ENCODE results near the gene GNG2.
"Not testable (repeated sequence)": the region's sequence is repeated elsewhere in the genome, so short reads cannot be mapped to it uniquely, and the experiment has no call there.

The GNG2 gene

GRCh38 chr14:51894250-51894649 lies 33.8 kb downstream of the GNG2 start:
- no peak for DNase-seq (ENCODE audit: low spot score)

- no peak for DNase-seq (ENCODE audit: low spot score)
Observed at GRCh38 chr14:51895375-51895774, 35.0 kb downstream of the GNG2 start.

GRCh38 chr14:51897791-51898355 lies 37.5 kb downstream of the GNG2 start:
- DNase-seq (ENCODE audit: low spot score): no peak

GRCh38 chr14:51901475-51902024 lies 41.1 kb downstream of the GNG2 start:
- DNase-seq (ENCODE audit: low spot score): no peak

GRCh38 chr14:51905656-51906121 lies 45.3 kb downstream of the GNG2 start:
- not testable (repeated sequence) for DNase-seq (ENCODE audit: low spot score)

- no peak for DNase-seq (ENCODE audit: low spot score)
Observed at GRCh38 chr14:51908086-51908485, 47.7 kb downstream of the GNG2 start.

- no peak for DNase-seq (ENCODE audit: low spot score)
Observed at GRCh38 chr14:51912112-51912786, 51.8 kb downstream of the GNG2 start.

- DNase-seq (ENCODE audit: low spot score): no peak
Observed at GRCh38 chr14:51914310-51914709, 53.9 kb downstream of the GNG2 start.

- DNase-seq (ENCODE audit: low spot score): no peak
Observed at GRCh38 chr14:51917193-51917592, 56.8 kb downstream of the GNG2 start.

- DNase-seq (ENCODE audit: low spot score): no peak
Observed at GRCh38 chr14:51921026-51921425, 60.6 kb downstream of the GNG2 start.

GRCh38 chr14:51922624-51923023 lies 62.2 kb downstream of the GNG2 start:
- no peak for DNase-seq (ENCODE audit: low spot score)

- DNase-seq (ENCODE audit: low spot score): no peak
Observed at GRCh38 chr14:51924600-51924999, 64.2 kb downstream of the GNG2 start.

GRCh38 chr14:51925980-51926379 lies 65.6 kb downstream of the GNG2 start:
- no peak for DNase-seq (ENCODE audit: low spot score)

GRCh38 chr14:51926449-51926848 lies 66.0 kb downstream of the GNG2 start:
- DNase-seq (ENCODE audit: low spot score): no peak

- no peak for DNase-seq (ENCODE audit: low spot score)
Observed at GRCh38 chr14:51928568-51928967, 68.2 kb downstream of the GNG2 start.

GRCh38 chr14:51929166-51929565 lies 68.8 kb downstream of the GNG2 start:
- DNase-seq (ENCODE audit: low spot score): no peak

- no peak for DNase-seq (ENCODE audit: low spot score)
Observed at GRCh38 chr14:51929910-51930682, 69.7 kb downstream of the GNG2 start.

GRCh38 chr14:51931308-51931707 lies 70.9 kb downstream of the GNG2 start:
- no peak for DNase-seq (ENCODE audit: low spot score)

- DNase-seq (ENCODE audit: low spot score): no peak
Observed at GRCh38 chr14:51933191-51933590, 72.8 kb downstream of the GNG2 start.

- no peak for DNase-seq (ENCODE audit: low spot score)
Observed at GRCh38 chr14:51938137-51938536, 77.7 kb downstream of the GNG2 start.

GRCh38 chr14:51938821-51939220 lies 78.4 kb downstream of the GNG2 start:
- DNase-seq (ENCODE audit: low spot score): no peak

- DNase-seq (ENCODE audit: low spot score): no peak
Observed at GRCh38 chr14:51939226-51939625, 78.8 kb downstream of the GNG2 start.

- no peak for DNase-seq (ENCODE audit: low spot score)
Observed at GRCh38 chr14:51939755-51940301, 79.4 kb downstream of the GNG2 start.

Data from HuH-7 (cell line).